HEK293T (cell line): ENCODE data around the gene ZNF618.

Experiments
- BHLHE40 ChIP-seq: fragments of 450-650 bp; IDR thresholded peaks from 2 replicates; pipeline ENCODE4 v1.6.1; 2016; ENCODE audit warnings: mild to moderate bottlenecking, moderate library complexity, borderline replicate concordance
- CTBP1 ChIP-seq: fragments of 450-650 bp; IDR thresholded peaks from 2 replicates; pipeline ENCODE4 v1.6.1; 2016; ENCODE audit warnings: borderline replicate concordance
- ELF4 ChIP-seq: fragments of 450-650 bp; IDR thresholded peaks from 2 replicates; pipeline ENCODE4 v1.6.1; 2017; ENCODE audit warnings: antibody characterized with exemption
- FOXA1 ChIP-seq: fragments of 450-650 bp; IDR thresholded peaks from 2 replicates; pipeline ENCODE4 v1.6.1; 2016; ENCODE audit warnings: mild to moderate bottlenecking
- FOXK2 ChIP-seq: fragments of 450-650 bp; IDR thresholded peaks from 2 replicates; pipeline ENCODE4 v1.6.1; 2016; ENCODE audit warnings: mild to moderate bottlenecking
- FOXM1 ChIP-seq: fragments of 450-650 bp; IDR thresholded peaks from 2 replicates; pipeline ENCODE4 v1.6.1; 2017; ENCODE audit warnings: mild to moderate bottlenecking, borderline replicate concordance
- HDGF ChIP-seq: fragments of 450-650 bp; IDR thresholded peaks from 2 replicates; pipeline ENCODE4 v1.6.1; 2017; ENCODE audit warnings: antibody characterized with exemption, borderline replicate concordance
- L3MBTL2 ChIP-seq: fragments of 450-650 bp; conservative IDR thresholded peaks from 2 replicates; pipeline ENCODE4 v1.6.1; 2016; ENCODE audit warnings: mild to moderate bottlenecking
- LEF1 ChIP-seq: fragments of 450-650 bp; IDR thresholded peaks from 2 replicates; pipeline ENCODE4 v1.6.1; 2017; ENCODE audit warnings: mild to moderate bottlenecking, borderline replicate concordance
- NFRKB ChIP-seq: fragments of 450-650 bp; IDR thresholded peaks from 2 replicates; pipeline ENCODE4 v1.6.1; 2016; ENCODE audit warnings: mild to moderate bottlenecking, moderate library complexity
- PKNOX1 ChIP-seq: fragments of 450-650 bp; IDR thresholded peaks from 2 replicates; pipeline ENCODE4 v1.6.1; 2016
- SP1 ChIP-seq: fragments of 450-650 bp; IDR thresholded peaks from 2 replicates; pipeline ENCODE4 v1.6.1; 2017
- TARDBP ChIP-seq: fragments of 450-650 bp; IDR thresholded peaks from 2 replicates; pipeline ENCODE4 v1.6.1; 2016

GRCh38 chr9:113873446-113873845, 2.7 kb upstream of the ZNF618 start:
- TF ChIP-seq TARDBP: no peak
- TF ChIP-seq FOXM1: no peak
- no peak for TF ChIP-seq FOXA1
- no peak for TF ChIP-seq FOXK2
- TF ChIP-seq LEF1: no peak
- TF ChIP-seq BHLHE40: no peak
- TF ChIP-seq NFRKB: no peak
- TF ChIP-seq ELF4: no peak
- TF ChIP-seq SP1: no peak
- no peak for TF ChIP-seq L3MBTL2
- no peak for TF ChIP-seq CTBP1
- TF ChIP-seq PKNOX1: no peak
- no peak for TF ChIP-seq HDGF
